HG03159 (cell line): ENCODE measurements around the gene SPINT3.

ENCODE experiments used
- ATAC-seq: cut with Tn5 transposase; IDR thresholded peaks from one replicate; pipeline ENCODE4 v1.9.1; 2021; ENCODE audit warnings: mild to moderate bottlenecking, moderate library complexity; ENCODE audit not compliant: unreplicated experiment

The SPINT3 gene

GRCh38 chr20:45515147-45515913, at the start of gene SPINT3:
SPINT3 (minus strand) TSS chr20:45515622; CDS start chr20:45515608, 14 bp downstream.
- no peak for ATAC-seq

GRCh38 chr20:45564760-45565276, 49.4 kb upstream of the SPINT3 start:
- no peak for ATAC-seq

- no peak for ATAC-seq
Measured at GRCh38 chr20:45555198-45555597, 39.8 kb upstream of the SPINT3 start.

GRCh38 chr20:45552456-45552855, 37.0 kb upstream of the SPINT3 start:
- no peak for ATAC-seq

GRCh38 chr20:45550765-45551164, 35.3 kb upstream of the SPINT3 start:
- no peak for ATAC-seq

- no peak for ATAC-seq
Measured at GRCh38 chr20:45548410-45548809, 33.0 kb upstream of the SPINT3 start.

GRCh38 chr20:45547206-45547770, 31.9 kb upstream of the SPINT3 start, which contains the start of gene EPPIN:
EPPIN (minus strand) TSS chr20:45547401; CDS start chr20:45547357, 44 bp downstream.
- ATAC-seq = no peak

GRCh38 chr20:45545754-45546453, 30.5 kb upstream of the SPINT3 start:
- ATAC-seq = no peak

GRCh38 chr20:45545351-45545750, 29.9 kb upstream of the SPINT3 start:
- no peak for ATAC-seq

- no peak for ATAC-seq
Measured at GRCh38 chr20:45539382-45539781, 24.0 kb upstream of the SPINT3 start, which contains the start of gene WFDC6. WFDC6 (minus strand) TSS chr20:45539482; CDS start chr20:45539407, 75 bp downstream.

GRCh38 chr20:45538209-45538799, 22.9 kb upstream of the SPINT3 start:
- ATAC-seq = no peak

GRCh38 chr20:45527294-45527693, 11.9 kb upstream of the SPINT3 start:
- no peak for ATAC-seq

GRCh38 chr20:45523821-45524220, 8.4 kb upstream of the SPINT3 start:
- no peak for ATAC-seq

GRCh38 chr20:45518282-45518681, 2.9 kb upstream of the SPINT3 start:
- ATAC-seq = no peak

GRCh38 chr20:45510242-45510862, 5.1 kb downstream of the SPINT3 start:
- no peak for ATAC-seq

- ATAC-seq = no peak
Measured at GRCh38 chr20:45509091-45509490, 6.3 kb downstream of the SPINT3 start.

- ATAC-seq = no peak
Measured at GRCh38 chr20:45508068-45508886, 7.1 kb downstream of the SPINT3 start.

- no peak for ATAC-seq
Measured at GRCh38 chr20:45507011-45507820, 8.2 kb downstream of the SPINT3 start.

GRCh38 chr20:45506398-45506797, 9.0 kb downstream of the SPINT3 start:
- no peak for ATAC-seq
